Neural progenitor cell (in vitro differentiated cells): ENCODE measurements around the gene GGTLC1. TPM values are rescaled to one million over a fixed set of nuclear protein-coding genes. Genes with fewer than 3 reads are reported as not detected.

Source experiments
- DNase-seq: peaks from one replicate; pipeline ENCODE4 v3.0.0-alpha.2; 2016; ENCODE audit warnings: low spot score
- H2AFZ ChIP-seq: fragments of 200-600 bp; sonication (generic); replicated peaks from 2 replicates; pipeline ENCODE4 v1.6.1; 2016; ENCODE audit warnings: antibody characterized with exemption
- H3F3A ChIP-seq: fragments of 200-600 bp; sonication (generic); 2 replicates; pipeline ENCODE4 v1.6.1; 2016; ENCODE audit warnings: antibody characterized with exemption, low read depth
- H3K27ac ChIP-seq: fragments of 200-600 bp; sonication (generic); 2 replicates; pipeline ENCODE4 v1.5.1; 2016; ENCODE audit warnings: mild to moderate bottlenecking
- H3K27me3 ChIP-seq: fragments of 200-600 bp; sonication (generic); 2 replicates; pipeline ENCODE4 v1.6.1; 2016; ENCODE audit warnings: mild to moderate bottlenecking, moderate library complexity
- H3K36me3 ChIP-seq: fragments of 200-600 bp; sonication (generic); 2 replicates; pipeline ENCODE4 v1.5.1; 2016
- H3K4me1 ChIP-seq: fragments of 200-600 bp; sonication (generic); 2 replicates; pipeline ENCODE4 v1.6.1; 2016; ENCODE audit warnings: mixed run types
- H3K4me2 ChIP-seq: fragments of 200-600 bp; sonication (generic); 2 replicates; pipeline ENCODE4 v1.6.1; 2016
- H3K4me3 ChIP-seq: fragments of 200-600 bp; sonication (generic); 2 replicates; pipeline ENCODE4 v1.5.1; 2016
- H3K79me2 ChIP-seq: fragments of 200-600 bp; sonication (generic); 2 replicates; pipeline ENCODE4 v1.6.1; 2016; ENCODE audit warnings: low read depth
- H3K9ac ChIP-seq: fragments of 200-600 bp; sonication (generic); 2 replicates; pipeline ENCODE4 v1.6.1; 2016
- H3K9me3 ChIP-seq: fragments of 200-600 bp; sonication (generic); 2 replicates; pipeline ENCODE4 v1.5.1; 2016; ENCODE audit warnings: low read depth
- H4K20me1 ChIP-seq: fragments of 200-600 bp; sonication (generic); 2 replicates; pipeline ENCODE4 v1.6.1; 2016; ENCODE audit warnings: low read depth
- H3K27ac Mint-ChIP-seq: 3 replicates; pipeline ENCODE4 v1.8.0; 2021; ENCODE audit warnings: mixed read lengths
- H3K27me3 Mint-ChIP-seq: 2 replicates; pipeline ENCODE4 v1.8.0; 2022; ENCODE audit warnings: low read depth, mild to moderate bottlenecking, inconsistent platforms, moderate library complexity, mixed read lengths; ENCODE audit not compliant: insufficient read depth
- H3K36me3 Mint-ChIP-seq: 3 replicates; pipeline ENCODE4 v1.8.0; 2021; ENCODE audit warnings: mixed read lengths
- H3K4me1 Mint-ChIP-seq: 3 replicates; pipeline ENCODE4 v1.8.0; 2021; ENCODE audit warnings: mixed read lengths
- H3K4me3 Mint-ChIP-seq: 3 replicates; pipeline ENCODE4 v1.8.0; 2021; ENCODE audit warnings: mild to moderate bottlenecking, moderate library complexity, mixed read lengths
- H3K9me3 Mint-ChIP-seq: 3 replicates; pipeline ENCODE4 v1.8.0; 2020; ENCODE audit warnings: mixed read lengths
- CTCF ChIP-seq: fragments of 200-600 bp; sonication (generic); IDR thresholded peaks from 2 replicates; pipeline ENCODE4 v1.5.1; 2017; ENCODE audit warnings: antibody characterized with exemption, mild to moderate bottlenecking
- EZH2 ChIP-seq: fragments of 200-600 bp; sonication (generic); IDR thresholded peaks from 2 replicates; pipeline ENCODE4 v1.6.1; 2017; ENCODE audit warnings: antibody characterized with exemption, mild to moderate bottlenecking, moderate library complexity
- EZH2phosphoT487 ChIP-seq: fragments of 200-600 bp; sonication (generic); IDR thresholded peaks from 2 replicates; pipeline ENCODE4 v1.6.1; 2017; ENCODE audit warnings: antibody characterized with exemption
- total RNA-seq: library from RNA; depleted of rRNA; stranded (reverse); fragments of >200 nt; gene quantifications from 2 replicates; pipeline ENCODE4 v1.2.3, GENCODE V29; 2015; ENCODE audit warnings: low replicate concordance

Gene GGTLC1
- total RNA-seq, 1 donor from 2014 or later = not detected

GRCh38 chr20:23955896-23956295 lies 32.7 kb downstream of the GGTLC1 start:
- Histone ChIP-seq H3K4me2 (no peak overlapping the region), H3K27ac (no peak overlapping the region), H3K79me2 (no peaks in the 10 kb centered on the region), H3K4me1 (no peaks in the 10 kb centered on the region), H3K36me3 (no peaks in the 10 kb centered on the region), H3F3A (no peaks in the 10 kb centered on the region), H2AFZ (peak overlapping the region; percentile 6), H3K27me3 (no peaks in the 10 kb centered on the region), H3K4me3 (no peak overlapping the region), H4K20me1 (no peaks in the 10 kb centered on the region), H3K9ac (no peak overlapping the region), H3K9me3 (no peaks in the 10 kb centered on the region)
- no peaks in the 10 kb centered on the region for H3K9me3 Mint-ChIP-seq
- H3K36me3 Mint-ChIP-seq = no peaks in the 10 kb centered on the region
- H3K27me3 Mint-ChIP-seq = peaks cover 2% of the 10 kb centered on the region
- no peak overlapping the region for H3K27ac Mint-ChIP-seq
- peaks cover 6% of the 10 kb centered on the region for H3K4me1 Mint-ChIP-seq
- TF ChIP-seq EZH2phosphoT487 (no peak), CTCF (no peak), EZH2 (no peak)
- H3K4me3 Mint-ChIP-seq = no peak overlapping the region
- no peak for DNase-seq

- Mint-ChIP-seq H3K4me1 (peaks cover 6% of the 10 kb centered on the region), H3K36me3 (no peaks in the 10 kb centered on the region), H3K9me3 (no peaks in the 10 kb centered on the region), H3K27me3 (no peaks in the 10 kb centered on the region), H3K4me3 (no peak overlapping the region), H3K27ac (no peak overlapping the region)
- H3K4me3 ChIP-seq = no peak overlapping the region
- no peaks in the 10 kb centered on the region for H3F3A ChIP-seq
- no peak for DNase-seq
- no peak overlapping the region for H3K9ac ChIP-seq
- H3K27ac ChIP-seq = no peak overlapping the region
- no peaks in the 10 kb centered on the region for H3K36me3 ChIP-seq
- no peak for TF ChIP-seq CTCF
- TF ChIP-seq EZH2 = no peak
- no peaks in the 10 kb centered on the region for H3K9me3 ChIP-seq
- H3K4me2 ChIP-seq = no peak overlapping the region
- no peaks in the 10 kb centered on the region for H4K20me1 ChIP-seq
- no peaks in the 10 kb centered on the region for H3K79me2 ChIP-seq
- no peaks in the 10 kb centered on the region for H3K27me3 ChIP-seq
- no peaks in the 10 kb centered on the region for H3K4me1 ChIP-seq
- H2AFZ ChIP-seq = no peak overlapping the region
Observed at GRCh38 chr20:23954008-23954745, 34.4 kb downstream of the GGTLC1 start.

GRCh38 chr20:23946206-23946605 lies 42.4 kb downstream of the GGTLC1 start:
- no peak for DNase-seq
- no peak for TF ChIP-seq CTCF
- no peak for TF ChIP-seq EZH2
- no peak for TF ChIP-seq EZH2phosphoT487
- Mint-ChIP-seq H3K27ac (no peak overlapping the region), H3K36me3 (no peaks in the 10 kb centered on the region), H3K4me3 (no peak overlapping the region), H3K9me3 (no peaks in the 10 kb centered on the region), H3K4me1 (no peaks in the 10 kb centered on the region), H3K27me3 (no peaks in the 10 kb centered on the region)
- Histone ChIP-seq H3K27me3 (no peaks in the 10 kb centered on the region), H2AFZ (no peak overlapping the region), H3K79me2 (no peaks in the 10 kb centered on the region), H3K4me1 (no peaks in the 10 kb centered on the region), H4K20me1 (no peaks in the 10 kb centered on the region), H3K4me2 (no peak overlapping the region), H3K9ac (no peak overlapping the region), H3K9me3 (no peaks in the 10 kb centered on the region), H3K27ac (no peak overlapping the region), H3K4me3 (no peak overlapping the region), H3K36me3 (no peaks in the 10 kb centered on the region), H3F3A (no peaks in the 10 kb centered on the region)
